NCI-H1694 treated with DMSO at 0.1 percent for 48 hours (cell line): Measurements from ENCODE around the gene HCN1.

Experiments
- DNase-seq: peaks from one replicate; lab custom pipeline; 2025; lab: John Stamatoyannopoulos, UW

Gene HCN1

DNA sequence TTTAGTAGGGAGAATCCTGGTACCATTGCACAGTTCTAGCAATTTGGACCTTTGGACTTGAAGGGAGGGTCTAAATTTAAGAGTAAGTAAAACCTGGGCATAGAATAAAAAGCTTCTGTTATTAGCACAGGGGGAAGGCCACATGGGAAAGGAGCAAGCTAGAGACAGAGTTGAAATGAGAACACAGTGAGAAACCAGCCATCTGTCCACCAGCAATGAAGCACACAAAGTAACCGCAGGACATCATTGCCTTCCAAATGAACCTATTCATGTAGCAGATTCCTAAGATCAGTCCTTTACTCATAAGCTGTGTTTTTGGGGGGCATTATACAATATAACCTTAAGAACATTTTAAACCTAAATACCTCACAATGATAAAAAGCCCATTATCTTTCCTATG lies 407.4 kb downstream of the HCN1 start:
- peak; percentile 42 for DNase-seq

DNA sequence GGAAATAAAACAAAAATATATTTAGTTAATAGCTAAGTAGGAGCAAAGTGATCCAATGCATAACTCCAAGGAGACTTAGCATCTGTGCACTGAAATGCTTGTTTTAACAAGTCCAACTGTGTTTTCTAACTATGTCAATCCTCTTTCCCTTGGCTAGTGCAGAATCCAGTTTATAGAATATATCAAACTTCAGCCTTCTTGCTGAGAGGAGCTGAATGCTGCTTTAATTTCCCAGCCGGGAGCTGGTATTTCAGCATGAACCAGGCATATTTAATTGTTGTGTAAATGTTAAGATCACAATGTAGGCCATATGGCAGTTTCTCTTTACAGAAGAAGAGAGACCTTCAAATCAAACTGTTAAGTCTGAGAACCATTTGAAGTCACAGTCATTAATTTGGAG lies 411.7 kb downstream of the HCN1 start:
- DNase-seq, result no peak

DNA sequence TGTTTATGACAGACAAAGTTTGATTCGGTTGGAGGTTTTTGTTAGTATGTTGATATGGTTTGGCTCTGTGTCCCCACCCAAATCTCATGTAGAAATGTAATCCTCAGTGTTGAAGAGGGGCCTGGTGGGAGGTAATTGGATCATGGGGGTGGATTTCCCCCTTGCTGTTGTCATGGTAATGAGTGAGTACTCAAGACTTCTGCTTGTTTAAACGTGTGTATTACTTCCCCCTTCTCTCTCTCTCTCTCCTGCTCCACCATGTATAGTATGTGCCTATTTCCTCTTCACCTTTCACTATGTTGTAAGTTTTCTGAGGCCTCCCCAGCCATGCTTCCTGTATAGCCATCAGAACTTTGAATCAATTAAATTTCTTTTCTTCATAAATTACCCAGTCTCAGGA lies 415.1 kb downstream of the HCN1 start:
- DNase-seq, result no peak

DNA sequence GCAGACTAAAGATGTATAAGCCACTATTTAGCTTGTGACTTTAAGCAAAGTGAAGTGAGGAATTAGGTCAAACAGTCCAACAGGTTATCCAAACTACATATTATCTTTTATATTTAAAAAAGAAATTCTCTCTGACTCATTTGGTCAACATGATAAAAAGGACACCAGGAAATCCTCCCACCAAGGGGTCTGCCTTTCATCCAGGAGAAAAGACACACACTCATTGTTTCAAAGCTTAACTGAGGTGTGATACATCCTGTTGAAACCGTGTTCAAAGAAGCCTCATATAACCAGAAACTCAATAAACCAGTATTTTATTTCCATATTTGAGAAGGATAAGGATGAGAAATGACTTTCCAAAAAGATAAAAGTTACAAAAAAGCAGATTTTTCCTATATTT lies 417.1 kb downstream of the HCN1 start:
- no peak for DNase-seq

DNA sequence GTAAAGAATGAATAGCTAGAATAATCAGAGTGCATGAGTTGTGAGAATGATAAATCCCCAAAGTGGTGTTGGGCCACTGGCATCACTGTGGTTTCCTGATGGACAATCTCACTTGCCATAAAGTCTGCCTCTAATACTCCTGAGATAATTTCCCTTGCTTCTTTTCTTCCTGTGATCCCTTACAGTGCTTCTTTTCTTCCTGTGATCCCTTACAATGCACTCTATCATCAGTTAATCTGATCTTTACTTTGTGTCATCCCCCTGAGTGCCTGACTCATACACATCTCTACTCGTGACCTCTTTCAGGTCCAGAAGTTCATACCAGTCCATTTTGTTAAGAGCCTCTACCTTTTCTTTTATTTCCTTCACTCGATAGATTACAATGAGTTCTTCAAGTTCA lies 418.3 kb downstream of the HCN1 start:
- no peak for DNase-seq

DNA sequence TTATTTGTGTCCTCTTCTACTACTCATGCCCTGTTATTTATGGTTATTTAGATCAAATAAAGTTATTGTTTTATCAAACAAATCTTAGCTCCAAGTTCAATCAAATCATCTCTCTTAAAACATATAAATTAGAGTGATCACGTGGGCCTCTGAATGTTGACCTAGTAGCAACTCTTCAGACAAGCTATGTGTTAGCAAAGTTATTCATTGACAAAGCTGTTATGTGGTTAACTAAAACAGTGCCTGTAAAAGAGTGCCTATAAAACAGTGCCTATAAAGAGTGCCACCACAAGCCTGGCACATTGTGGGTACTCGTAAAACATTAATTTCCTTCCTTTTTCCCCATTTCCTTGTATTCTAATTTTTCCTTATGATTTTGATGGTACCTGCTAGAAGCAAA lies 421.9 kb downstream of the HCN1 start:
- no peak for DNase-seq

DNA sequence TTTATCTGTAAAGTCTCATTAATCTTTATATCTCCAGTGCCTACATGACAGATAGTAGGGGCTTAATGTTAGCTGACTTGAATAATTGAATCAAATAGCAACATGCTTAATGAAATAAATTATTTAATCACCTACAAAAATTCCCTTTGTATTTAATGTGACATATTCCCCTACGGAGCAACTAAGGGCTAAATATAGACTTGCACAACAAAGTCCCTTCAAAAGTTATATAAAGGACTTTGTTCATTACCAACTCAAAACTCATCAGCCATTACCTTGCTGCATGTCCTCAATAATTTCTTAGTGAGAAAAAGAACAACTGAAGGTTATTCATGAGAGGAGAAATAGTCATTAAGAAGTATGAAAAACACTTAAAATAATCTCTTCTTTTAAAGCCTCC lies 424.6 kb downstream of the HCN1 start:
- DNase-seq, result no peak

DNA sequence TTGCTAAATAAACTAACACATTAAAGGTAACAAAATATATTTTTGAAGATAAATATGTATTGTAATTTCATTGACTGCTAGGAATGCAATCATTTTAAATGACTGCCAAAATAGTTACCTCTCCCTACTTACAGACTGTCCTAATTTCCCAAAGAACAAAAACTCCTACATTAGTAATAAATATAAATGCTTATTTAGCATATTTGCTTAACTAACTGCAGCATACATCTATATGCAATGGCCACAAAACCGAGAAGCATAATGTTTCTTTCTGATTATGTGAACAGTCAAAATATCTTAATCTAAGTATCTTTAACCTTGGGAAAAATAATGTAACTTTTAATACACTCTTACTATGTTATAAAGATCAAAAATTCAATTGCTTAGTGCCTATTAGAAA lies 431.7 kb downstream of the HCN1 start:
- DNase-seq, result no peak

DNA sequence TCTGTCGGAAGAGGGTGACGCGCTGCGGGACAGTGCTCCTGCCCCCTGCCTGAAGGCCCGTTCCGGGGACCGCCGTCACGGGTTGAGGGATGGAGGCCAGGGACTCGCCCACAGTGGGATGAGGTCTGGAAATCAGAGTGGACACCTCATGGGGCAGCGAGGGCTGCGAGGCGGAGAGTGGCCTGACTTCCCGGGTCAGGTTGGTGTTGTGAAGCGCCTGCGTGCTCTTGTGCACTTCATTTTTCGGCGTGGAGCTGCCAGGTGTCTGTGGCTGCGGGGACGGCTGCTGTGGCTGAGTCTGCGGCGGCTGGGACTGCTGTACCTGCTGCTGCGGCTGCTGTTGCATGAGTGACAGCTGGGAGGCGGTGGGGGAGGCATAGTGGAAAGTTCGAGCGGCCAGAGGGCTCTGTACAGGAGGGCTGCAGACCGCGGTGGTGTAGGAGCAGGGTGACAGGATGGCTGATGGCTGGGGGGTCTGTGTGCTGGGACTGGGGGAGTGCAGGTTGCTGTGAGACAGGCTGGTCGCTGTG lies 434.1 kb downstream of the HCN1 start:
- no peak for DNase-seq

DNA sequence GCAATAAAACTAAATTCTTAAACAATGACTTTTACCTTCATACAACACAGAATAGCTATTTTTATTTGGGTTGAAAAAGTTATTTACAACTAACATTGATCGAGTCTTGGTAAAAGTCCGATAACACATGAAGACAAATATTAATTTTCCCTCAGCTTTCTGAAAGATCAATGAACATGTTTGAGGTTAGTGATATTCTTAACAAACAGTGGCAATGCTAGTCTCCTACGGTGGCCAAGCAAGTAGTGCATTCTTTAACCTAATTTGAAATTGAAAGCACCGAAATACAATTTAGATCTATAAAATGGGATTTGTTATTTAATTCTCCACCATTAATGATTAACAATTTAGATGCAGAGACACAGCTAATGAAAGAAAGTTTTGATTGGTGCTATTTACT lies 435.1 kb downstream of the HCN1 start:
- no peak for DNase-seq

DNA sequence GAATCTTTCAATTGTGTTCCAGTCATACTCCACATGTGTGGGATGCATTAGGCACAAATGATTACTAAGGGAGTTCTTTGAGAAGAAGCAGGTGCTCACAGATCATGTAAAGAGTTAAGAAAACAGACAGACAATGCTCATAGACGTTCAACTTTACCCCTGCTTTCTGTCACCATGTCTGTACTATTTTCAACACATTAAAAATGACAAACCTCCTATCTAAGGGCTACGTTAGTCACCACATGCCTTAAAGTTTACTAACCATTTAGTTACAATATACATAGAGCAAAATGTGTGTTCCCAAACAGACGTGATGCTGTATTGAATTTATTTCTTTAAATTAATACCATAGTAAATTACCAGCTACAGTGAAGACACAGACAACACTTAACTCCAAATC lies 435.9 kb downstream of the HCN1 start:
- no peak for DNase-seq

DNA sequence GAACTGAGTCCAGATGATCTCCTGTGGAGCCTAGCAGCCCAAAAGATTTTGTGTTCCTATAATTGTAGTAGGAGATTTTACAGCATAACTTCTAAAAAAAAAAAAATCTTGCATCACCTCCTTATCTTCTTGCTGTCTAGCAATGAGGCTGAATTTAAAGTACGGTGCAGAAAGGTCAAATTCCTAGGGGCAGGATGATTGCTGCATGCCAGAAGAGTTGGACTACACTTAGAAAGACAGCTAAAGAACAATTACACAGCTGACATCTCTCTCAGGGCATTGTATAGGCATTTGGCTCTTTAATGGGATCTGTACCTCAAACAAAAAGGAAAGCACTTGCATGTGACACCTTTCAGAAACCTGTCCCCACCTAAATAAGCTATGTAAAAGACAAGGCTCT lies 443.2 kb downstream of the HCN1 start:
- DNase-seq, result no peak

DNA sequence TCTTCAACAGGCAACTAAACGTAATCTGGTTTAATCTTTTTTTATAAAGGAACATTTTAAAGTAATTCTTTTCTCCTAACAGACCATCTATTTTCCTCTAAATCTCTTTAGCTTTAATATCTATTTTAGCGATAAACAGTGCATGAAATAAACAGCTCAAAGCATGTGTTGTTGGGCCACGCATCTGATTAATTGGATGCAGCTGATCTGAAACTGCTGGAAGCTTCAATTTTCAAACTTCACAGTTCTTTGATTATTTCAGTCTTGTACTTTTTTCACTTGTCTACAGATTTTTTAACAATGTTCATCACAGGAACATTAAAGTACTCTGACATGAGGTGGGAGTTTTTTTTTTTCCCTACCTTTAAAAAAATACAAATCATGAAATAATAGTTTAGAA lies 443.6 kb downstream of the HCN1 start:
- no peak for DNase-seq

DNA sequence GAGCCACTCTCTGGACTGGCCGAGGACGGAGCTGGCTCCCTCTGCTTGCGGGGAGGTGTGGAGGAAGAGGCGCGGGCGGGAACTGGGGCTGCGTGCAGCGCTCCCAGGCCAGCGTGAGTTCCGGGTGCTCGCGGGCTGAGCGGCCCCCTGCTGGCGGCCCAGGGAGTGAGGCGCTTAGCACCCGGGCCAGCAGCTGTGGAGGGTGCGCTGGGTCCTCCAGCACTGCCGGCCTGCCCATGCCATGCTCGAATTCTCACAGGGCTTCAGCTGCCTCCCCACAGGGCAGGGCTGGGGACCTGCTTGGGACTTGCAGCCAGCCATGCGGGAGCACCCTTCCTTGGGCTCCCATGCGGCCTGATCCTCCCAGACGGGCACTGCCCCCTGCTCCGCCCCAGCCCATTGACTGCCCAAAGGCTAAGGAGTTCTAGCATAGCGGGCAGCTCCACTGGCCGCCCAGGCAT lies 470.6 kb downstream of the HCN1 start:
- DNase-seq, result no peak

DNA sequence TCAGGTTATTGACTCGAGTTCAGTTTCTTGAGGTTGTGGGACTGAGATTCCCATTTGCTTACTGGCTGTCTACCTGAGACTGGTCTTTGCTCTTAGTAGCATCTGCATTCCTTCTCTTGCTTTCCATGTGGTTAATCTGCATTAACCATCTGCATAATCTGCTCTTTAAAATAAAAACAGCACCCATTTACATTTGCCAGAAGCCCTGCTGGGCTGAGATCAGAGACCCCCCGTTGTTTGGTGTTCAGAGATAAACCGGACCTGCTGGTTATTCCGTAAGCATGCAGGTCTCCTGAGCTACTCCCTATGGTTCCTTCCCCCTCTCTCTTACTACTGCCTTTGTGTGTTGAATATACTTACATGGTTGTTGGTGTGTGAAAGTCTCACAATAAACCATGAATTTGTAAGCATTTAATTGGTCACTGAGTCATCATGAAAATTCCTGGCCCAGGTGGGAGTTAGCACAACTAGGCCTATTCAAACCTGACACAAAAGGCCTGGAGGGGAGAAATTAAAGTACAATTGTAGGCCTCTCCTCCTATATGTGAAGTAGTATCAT lies 490.7 kb downstream of the HCN1 start:
- DNase-seq, result no peak
